Measurements from ENCODE around the gene DPEP2.
"Not testable (repeated sequence)": the region's sequence is repeated elsewhere in the genome, so short reads cannot be mapped to it uniquely, and the experiment has no call there.

The DPEP2 gene

DNA sequence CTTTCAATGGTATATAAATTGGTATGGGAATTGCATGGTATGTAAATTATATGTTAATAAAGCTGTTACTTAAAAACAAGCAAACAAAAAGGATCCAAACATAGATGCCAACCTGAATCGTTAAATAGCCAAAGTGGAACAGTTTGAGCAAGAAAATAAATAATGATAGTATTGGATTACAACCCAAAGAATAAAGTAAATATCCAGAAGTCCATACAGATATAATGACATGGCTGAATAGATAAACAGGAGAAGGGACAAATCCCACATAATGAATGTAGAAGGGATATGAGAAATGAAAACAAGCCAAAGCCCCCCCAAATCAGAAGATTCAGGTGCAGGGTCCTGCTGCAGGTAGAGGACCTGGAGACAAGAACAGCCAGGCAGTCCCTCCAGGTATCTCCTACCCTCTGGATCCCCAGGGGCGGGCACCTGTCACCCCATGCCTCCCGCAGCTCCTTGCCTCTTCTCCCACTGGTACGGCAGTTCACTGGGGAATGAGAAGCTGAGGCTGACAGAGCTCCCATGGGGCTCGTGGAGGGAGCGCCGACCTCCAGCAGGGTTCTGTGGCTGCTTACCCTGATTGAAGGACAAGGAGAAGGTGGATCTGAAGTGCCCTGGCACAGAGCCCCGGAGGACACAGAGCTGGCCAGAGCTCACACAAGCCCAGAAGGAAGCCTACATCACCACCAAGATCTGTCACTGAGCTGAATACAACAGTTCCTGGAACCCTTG is 45.5 kb downstream of the DPEP2 start:
- DNase-seq: no peak

GRCh38 chr16:67951485-67951884 is 47.8 kb downstream of the DPEP2 start:
- DNase-seq: no peak

DNA sequence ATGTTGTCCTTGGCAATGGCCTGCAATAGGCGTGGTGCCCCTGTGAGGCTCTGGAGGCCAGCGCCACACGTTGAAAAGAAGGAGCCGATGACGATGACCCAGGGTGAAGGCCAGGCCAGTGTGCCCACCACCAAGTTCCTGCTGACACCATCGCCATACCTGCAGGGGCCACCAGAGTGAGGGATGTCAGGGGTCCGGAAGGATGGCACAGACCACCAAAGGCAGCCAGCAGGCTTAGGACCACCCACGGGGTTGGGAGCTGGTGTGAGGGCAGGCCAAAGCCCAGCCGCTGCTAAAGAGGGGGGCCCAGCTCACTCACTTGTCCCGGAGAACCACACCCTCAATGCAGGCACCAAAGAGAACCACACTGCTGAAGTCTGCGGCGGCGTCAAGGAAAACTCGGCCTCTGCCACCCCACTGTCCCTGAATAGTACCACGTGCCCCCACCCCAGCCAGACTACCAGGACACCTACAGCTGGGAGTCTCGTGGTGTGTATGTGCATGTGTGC is 48.9 kb downstream of the DPEP2 start:
- DNase-seq: no peak

DNA sequence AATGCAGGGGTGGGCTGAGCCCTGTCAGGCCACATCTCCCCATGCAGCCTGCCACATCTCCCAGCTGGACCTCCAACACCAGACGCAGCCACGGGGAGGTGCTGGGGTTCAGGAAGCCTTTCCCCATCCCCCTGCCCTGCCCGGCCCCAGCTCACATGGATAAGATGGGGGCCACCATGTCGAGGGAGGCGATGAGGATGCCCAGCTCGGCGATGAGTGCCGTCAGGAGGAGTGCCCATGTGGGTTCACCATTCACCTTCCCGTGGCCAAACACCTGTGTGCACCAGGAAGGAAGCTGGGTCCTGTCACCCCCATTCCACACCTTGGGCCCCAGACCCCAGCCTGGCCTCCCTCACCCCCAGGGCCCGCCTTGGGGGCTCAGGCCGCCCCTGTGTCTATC is 49.6 kb downstream of the DPEP2 start:
- DNase-seq: no peak

DNA sequence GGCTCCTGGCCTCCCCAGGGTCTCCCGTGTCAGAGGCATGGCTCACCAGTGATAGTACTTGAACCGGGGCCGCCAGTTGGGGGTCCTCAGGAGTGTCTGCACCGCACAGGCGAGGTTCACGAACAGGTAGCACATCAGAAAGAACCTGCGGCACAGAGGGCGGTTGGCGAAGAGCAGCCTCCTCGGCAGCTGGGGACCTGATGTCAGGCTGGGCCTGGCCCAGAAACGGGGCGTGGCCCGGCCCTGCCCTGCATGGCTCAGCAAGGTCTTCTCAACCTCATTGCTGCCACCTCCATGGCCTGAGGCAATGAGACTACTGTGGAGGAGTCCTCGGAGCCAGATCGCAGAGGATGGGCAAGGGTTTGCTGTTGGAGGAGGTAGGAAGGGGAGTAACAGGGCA is 51.3 kb downstream of the DPEP2 start:
- no peak for DNase-seq

DNA sequence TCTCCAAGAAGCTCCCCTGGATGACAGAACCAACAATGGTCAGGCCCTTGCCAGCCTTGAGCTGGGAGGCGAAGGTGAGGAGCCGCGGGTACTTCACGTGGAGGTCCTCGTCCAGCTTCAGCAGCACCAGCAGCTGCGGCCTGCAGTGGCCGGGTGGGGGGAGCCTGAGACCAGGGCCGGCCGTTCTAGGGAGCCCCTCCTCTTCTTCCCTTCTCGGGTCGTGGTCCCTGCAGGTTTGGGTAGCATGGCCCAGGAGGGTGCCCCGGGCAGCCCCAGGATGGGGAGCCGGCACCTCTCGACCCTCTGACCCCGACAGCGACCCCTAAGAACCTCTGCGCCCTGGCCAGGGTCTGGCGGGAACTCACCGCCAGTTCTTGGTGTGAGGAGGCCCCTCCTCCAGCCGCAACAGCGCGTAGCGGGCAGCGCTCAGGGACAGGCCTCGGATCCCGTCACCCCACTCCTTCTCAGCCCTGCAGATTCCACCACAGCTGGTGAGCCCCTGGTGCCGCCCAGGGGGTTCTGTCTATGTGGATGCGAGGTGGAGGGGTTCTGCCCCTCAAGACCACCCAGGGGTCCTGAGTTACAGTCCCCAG is 52.2 kb downstream of the DPEP2 start:
- no peak for DNase-seq

DNA sequence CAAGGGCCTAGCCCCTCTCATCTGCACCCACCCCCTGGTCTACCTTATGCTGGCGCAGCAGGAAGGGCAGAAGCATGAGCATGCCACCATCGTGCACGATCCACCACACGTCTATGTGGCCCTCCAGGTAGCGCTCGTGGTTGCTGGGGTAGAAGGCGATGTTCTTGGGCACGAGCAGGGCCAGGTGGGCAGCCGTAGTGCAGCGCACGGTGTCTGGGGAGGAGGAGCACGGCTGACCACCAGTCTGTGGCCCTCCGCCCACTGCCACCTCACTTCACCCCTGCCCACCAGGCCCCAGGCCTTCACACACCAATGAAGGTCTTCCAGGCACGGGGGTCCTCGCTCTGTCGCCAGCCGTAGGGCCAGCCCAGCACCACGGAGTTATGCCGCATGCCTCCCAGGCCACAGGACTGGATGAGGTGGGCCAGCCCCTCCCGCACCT is 53.1 kb downstream of the DPEP2 start:
- no peak for DNase-seq

DNA sequence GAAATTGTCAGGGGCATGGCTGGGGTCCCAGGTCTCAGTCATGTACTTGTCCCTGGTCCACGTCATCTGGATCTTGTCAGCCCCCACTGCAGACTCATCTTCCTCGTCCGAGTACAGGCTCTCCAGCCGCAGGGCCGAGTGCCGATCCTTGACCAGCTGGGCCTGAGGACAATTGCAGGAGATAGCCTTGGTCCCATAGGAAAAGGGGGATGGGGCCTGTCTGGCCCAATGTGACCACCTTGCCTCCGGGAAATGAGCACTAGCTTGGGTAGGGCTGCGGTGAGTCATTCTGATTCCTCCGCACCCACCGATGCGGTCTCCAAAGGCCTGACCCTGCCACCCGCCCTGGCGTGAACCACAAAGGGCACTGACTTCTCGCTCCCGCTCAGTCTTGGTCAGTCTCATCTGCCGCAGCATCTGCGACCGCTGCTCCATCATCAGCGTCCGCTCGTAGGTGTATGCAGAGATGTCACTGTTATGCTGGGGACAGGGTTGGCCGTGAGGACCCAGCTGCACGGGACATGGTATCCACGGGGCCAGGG is 53.8 kb downstream of the DPEP2 start:
- DNase-seq: no peak

DNA sequence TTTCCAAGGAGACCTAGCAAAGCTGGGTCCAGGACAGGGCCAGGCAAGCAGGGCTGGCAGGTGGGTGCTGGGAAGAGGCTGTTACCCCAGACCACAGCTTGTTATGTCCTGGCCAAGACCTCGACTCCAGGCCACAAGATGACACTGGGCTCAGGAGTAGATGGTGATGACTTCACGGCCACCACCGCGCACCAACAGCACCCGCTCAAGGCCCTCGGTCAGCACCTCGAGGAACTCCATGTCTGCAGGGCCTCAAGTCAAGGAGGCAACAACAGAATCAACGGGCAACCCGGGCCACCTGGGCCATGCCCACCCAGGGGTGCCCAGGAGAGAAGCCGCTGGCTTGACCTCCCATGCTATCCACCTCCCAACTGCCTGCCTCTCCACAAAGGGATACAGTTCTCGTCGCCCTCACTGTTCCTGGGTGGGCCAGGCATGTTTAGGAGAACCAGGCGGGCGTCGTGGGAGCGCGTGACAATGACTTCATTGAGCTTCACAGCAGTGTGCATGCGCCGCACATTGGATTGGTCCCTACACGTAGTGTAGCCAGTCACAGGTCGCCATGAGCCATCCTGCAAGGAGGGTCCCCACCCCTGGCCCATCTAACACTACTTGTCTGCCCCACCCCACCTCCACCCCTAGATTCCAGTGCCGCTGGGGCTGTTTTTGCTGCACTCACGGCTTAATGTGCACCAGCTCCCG is 54.4 kb downstream of the DPEP2 start:
- DNase-seq: no peak

DNA sequence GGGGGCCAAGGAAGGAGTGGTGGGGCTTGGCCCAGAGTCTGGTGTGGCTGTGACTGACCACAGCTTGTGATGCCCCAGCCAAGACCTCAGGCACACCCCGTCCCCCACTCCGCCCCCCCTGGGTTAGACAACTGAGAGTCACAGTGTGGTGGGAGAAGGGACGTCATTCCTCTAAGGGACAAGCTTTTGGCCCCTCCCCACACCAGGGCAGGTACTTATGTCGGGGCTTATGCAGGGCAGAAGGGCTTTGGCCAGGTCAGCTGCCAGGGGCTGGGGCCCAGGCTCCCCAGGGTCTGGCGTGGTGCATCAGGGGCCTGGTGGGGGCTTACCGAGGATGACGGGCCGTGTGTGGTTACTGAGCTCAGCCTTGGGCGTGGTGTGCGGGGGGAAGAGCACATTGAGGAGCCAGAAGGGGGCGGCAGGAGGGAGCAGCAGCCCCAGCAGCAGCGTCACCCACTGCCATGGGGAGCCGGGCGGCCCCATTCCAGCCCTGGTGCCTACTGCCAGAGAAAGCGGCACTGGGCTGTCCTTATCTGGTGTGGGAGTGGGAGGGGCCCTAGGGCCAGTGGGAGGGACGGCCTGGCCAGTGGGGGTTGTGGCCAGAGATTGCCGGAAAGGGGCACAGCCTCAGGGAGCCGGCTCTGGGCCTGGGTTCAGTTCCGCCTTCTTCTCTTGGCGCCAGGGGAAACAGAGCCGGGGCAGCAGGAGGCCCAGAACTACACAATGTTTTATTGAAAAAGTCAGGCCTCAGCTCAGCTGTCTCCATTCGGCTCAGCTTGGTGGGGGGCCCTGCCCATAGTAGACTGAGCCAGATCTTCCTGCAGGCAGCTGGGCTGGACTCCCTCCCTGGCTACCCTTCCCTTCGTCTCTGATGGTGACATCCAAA is 55.4 kb downstream of the DPEP2 start, which contains the start of gene LCAT:
Gene LCAT, minus strand, starts transcription at position 502 of the 886 bp plus-strand sequence. Its CDS starts 19 bp downstream, at position 483.
- DNase-seq: no peak

- no peak for DNase-seq
Observed at GRCh38 chr16:67943256-67943618, 56.0 kb downstream of the DPEP2 start.

DNA sequence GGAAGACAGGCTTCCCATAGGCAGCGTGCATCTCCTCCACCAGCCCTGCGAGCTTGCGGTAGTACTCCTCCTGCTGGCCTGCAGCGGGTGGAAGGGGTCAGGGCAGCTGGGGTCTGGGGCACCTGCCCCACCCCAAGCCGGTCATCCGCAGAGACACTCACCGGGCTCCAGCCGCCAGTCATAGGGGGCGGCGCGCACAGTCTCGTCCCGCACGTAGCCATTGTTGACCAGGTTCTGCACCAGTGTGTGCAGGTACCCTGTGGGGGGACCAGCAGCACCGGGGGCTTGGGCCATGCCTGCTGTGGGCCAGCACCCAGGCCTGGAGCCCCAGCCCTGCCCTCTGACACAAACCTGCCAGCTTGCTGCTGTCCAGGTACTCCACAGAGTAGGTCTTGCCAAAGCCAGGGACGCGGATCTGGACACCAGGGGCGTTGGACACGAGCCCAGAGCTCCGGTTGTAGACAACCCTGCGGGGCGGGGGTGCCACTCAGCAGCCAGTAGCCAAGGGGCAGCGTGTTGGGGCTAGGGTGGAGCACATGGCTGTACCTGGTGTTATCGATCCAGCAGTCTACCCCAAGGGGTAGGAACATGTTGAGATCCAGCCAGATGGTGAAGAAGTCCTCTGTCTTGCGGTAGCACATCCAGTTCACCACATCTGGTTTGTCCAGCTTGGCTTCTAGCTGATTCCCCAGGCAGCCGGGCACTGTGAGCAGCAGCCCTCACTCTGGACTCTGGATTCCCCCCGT is 56.6 kb downstream of the DPEP2 start:
- no peak for DNase-seq

GRCh38 chr16:67942200-67942509 is 57.1 kb downstream of the DPEP2 start:
- no peak for DNase-seq

DNA sequence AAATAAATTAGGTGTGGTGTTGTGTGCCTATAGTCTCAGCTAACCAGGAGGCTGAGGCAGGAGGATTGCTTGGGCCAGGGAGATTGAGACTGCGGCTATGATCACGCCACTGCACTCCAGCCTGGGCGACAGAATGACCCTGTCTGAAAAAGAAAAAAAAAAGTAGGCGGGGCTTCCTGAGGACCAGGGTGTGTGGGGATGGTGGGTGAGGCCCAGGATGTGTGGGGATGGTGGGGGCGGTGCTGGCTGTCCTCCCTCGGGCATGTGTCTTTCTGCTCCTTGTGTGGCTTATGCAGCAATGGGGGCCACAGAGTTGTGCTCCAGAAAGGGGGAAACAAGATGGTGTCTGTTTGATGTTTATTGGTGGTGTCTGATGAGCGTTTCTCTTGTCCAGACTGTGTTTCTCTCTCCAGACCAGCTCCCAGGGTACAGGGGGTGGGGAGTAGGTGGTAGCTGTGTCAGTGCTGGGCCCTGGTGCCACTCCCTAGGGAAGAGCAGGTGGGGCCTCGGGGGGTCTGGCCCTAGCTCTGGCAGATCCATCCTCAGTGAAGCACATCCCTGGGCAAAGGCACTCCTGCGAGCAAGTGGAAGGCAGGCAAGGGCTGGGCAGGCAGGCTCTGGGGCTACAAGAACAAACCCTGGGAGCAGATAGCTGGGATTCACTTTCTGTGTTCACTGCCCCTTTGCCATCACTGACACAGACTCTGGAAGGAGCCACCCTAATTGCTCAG is 57.6 kb downstream of the DPEP2 start:
- no peak for DNase-seq

GRCh38 chr16:67940446-67941089 is 58.7 kb downstream of the DPEP2 start:
- DNase-seq: no peak

DNA sequence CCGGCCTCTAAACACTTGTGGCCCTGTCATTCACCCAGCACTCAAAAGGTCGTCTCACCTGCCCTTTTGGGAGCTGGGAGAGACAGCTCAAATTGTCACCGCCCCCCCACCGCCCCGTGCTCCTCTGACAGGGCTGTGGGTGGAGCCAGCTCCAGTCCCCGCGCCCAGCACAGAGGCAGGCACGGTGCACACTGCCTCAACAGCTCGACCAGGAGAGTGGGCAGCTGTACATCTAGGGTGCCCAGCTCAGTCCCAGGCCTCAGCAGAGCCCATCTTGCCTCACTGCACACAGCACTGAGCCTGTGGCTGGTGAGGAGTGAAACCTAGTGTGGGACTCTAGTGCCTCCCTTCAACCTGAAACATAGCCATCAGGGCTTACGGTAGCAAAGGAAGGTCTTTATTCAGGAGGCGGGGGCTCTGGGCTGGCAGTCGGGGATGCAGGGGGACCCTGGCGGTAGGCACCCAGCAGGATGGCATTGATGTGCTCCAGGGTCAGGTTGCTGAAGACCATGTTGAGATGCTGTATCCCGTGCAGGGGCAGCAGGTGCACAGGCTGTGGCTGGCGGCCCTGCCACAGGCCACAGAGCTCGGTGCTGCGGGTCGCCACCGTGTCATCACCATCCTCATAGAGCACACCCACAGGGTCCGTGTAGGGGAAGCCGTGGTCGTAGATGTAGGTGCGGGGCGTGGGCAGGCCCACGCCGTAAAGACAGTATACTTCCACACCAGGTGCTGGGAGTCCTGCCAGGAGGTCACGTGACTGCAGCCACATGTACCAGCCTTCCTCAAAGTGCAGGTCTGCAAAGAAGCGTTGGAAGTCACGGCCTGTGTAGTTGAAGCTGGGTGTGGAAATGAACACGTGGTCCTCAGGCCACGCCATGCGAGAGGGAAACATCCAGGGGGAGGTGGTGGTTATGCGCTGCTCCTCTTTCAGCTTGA is 59.5 kb downstream of the DPEP2 start:
- no peak for DNase-seq

DNA sequence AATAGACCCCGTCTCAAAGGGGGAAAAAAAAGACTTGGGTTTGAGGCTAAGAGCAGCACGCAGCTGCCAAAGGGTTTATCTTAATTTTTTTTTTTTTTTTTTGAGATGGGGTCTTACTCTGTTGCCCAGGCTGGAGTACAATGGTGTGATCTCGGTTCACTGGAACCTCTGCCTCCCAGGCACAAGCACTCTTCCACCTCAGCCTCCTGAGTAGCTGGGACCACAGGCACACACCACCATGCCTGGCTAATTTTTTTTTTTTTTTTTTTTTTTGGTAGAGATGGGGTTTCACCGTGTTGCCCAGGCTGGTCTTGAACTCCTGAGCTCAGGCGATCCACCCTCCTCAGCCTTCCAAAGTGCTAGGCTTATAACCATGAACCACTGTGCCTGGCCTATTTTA is 61.6 kb downstream of the DPEP2 start:
- DNase-seq: not testable (repeated sequence)

Measured in NCI-H1930 (cell line).